ENCODE results near the gene KIAA0825.
"Not testable (repeated sequence)": the region's sequence is repeated elsewhere in the genome, so short reads cannot be mapped to it uniquely, and the experiment has no call there.

The KIAA0825 gene

GRCh38 chr5:94577466-94578245 is 40.7 kb downstream of the KIAA0825 start:
- DNase-seq (ENCODE audit: low read depth) = no peak

GRCh38 chr5:94575196-94575595 is 43.2 kb downstream of the KIAA0825 start:
- no peak for DNase-seq (ENCODE audit: low read depth)

GRCh38 chr5:94573349-94573748 is 45.1 kb downstream of the KIAA0825 start:
- not testable (repeated sequence) for DNase-seq (ENCODE audit: low read depth)

- DNase-seq (ENCODE audit: low read depth) = no peak
Measured at GRCh38 chr5:94571415-94571814, 47.0 kb downstream of the KIAA0825 start.

GRCh38 chr5:94564812-94565211 is 53.6 kb downstream of the KIAA0825 start:
- DNase-seq (ENCODE audit: low read depth) = no peak

GRCh38 chr5:94562327-94562971 is 56.0 kb downstream of the KIAA0825 start:
- no peak for DNase-seq (ENCODE audit: low read depth)

GRCh38 chr5:94558028-94558427 is 60.4 kb downstream of the KIAA0825 start:
- no peak for DNase-seq (ENCODE audit: low read depth)

- no peak for DNase-seq (ENCODE audit: low read depth)
Measured at GRCh38 chr5:94551858-94552257, 66.5 kb downstream of the KIAA0825 start.

GRCh38 chr5:94545870-94546625 is 72.4 kb downstream of the KIAA0825 start:
- DNase-seq (ENCODE audit: low read depth) = no peak

GRCh38 chr5:94544875-94545547 is 73.4 kb downstream of the KIAA0825 start:
- DNase-seq (ENCODE audit: low read depth) = no peak

- no peak for DNase-seq (ENCODE audit: low read depth)
Measured at GRCh38 chr5:94544031-94544650, 74.3 kb downstream of the KIAA0825 start.

- no peak for DNase-seq (ENCODE audit: low read depth)
Measured at GRCh38 chr5:94540856-94541494, 77.4 kb downstream of the KIAA0825 start.

- no peak for DNase-seq (ENCODE audit: low read depth)
Measured at GRCh38 chr5:94538260-94538659, 80.1 kb downstream of the KIAA0825 start.

GRCh38 chr5:94526706-94527105 is 91.7 kb downstream of the KIAA0825 start:
- no peak for DNase-seq (ENCODE audit: low read depth)

GRCh38 chr5:94524841-94525697 is 93.3 kb downstream of the KIAA0825 start:
- no peak for DNase-seq (ENCODE audit: low read depth)

GRCh38 chr5:94523018-94523417 is 95.4 kb downstream of the KIAA0825 start:
- DNase-seq (ENCODE audit: low read depth) = no peak

- no peak for DNase-seq (ENCODE audit: low read depth)
Measured at GRCh38 chr5:94522117-94522516, 96.3 kb downstream of the KIAA0825 start.

GRCh38 chr5:94517490-94518488 is 100.6 kb downstream of the KIAA0825 start:
- no peak for DNase-seq (ENCODE audit: low read depth)

GRCh38 chr5:94516148-94516547 is 102.3 kb downstream of the KIAA0825 start:
- no peak for DNase-seq (ENCODE audit: low read depth)

Measured in activated T-cell treated with anti-CD3 and anti-CD28 coated beads for 1 hour (primary cell).